Right lobe of liver (tissue), 6 donors: ENCODE data around the gene TBC1D10A. TPM values are rescaled to one million over a fixed set of nuclear protein-coding genes. Genes with fewer than 3 reads are reported as not detected.

Source experiments
- ATAC-seq, 4 donors: fragments of 200-7000 bp; cut with Tn5 transposase; one replicate each; pipeline ENCODE4 v1.9.1; 2020; ENCODE audit warnings: mild to moderate bottlenecking in 4 of 4, moderate library complexity in 4 of 4
- DNase-seq, 3 donors: peaks; one replicate each; pipeline ENCODE4 v3.0.0-alpha.2; 2020
- H3K27ac ChIP-seq, 3 donors: fragments of 200-600 bp; one replicate each; pipeline ENCODE4 v1.8.0; 2022
- H3K27me3 ChIP-seq, 2 donors: fragments of 200-600 bp; one replicate each; pipeline ENCODE4 v1.8.0; 2022
- H3K36me3 ChIP-seq, 4 donors: fragments of 200-600 bp; sonication (generic) in 1 of 4; one replicate each; pipeline versions ENCODE4 v1.5.1 to v1.8.0; 2017 to 2022; ENCODE audit warnings: control low read depth in 1 of 4
- H3K4me1 ChIP-seq, 4 donors: fragments of 200-600 bp; sonication (generic) in 1 of 4; one replicate each; pipeline versions ENCODE4 v1.5.1 to v1.8.0; 2017 to 2022; ENCODE audit warnings: control low read depth in 1 of 4
- H3K4me3 ChIP-seq, 3 donors: fragments of 200-600 bp; one replicate each; pipeline ENCODE4 v1.8.0; 2022
- H3K9me3 ChIP-seq, 4 donors: fragments of 200-600 bp; sonication (generic) in 1 of 4; one replicate each; pipeline versions ENCODE4 v1.5.1 to v1.8.0; 2017 to 2022; ENCODE audit warnings: control low read depth in 1 of 4
- POLR2A ChIP-seq: fragments of 450-650 bp; IDR thresholded peaks from one replicate; pipeline ENCODE4 v1.6.1; 2017; ENCODE audit warnings: antibody characterized with exemption, mild to moderate bottlenecking
- WGBS: methylation state at CpG from one replicate; pipeline ENCODE4 v1.1.6; 2018; ENCODE audit warnings: low coverage, low lambda C conversion rate; ENCODE audit not compliant: insufficient coverage; ENCODE audit errors: missing lambda C conversion rate; 5-methylcytosine and 5-hydroxymethylcytosine counted together
- intact Hi-C, 2 donors: fragments of 100-400 bp; cut with DNase I; formaldehyde crosslinking; loops; one replicate each; pipeline versions ENCODE4 v1.11.2 to v1.14.1; 2022
- total RNA-seq, 6 experiments: library from RNA; depleted of rRNA in 2 of 6; stranded (reverse); fragments of >200 nt in 2 of 6; fragmentation: NEBNext Ultra II Directional in 3 of 6; extraction: Animal tissue kit (Norgen Biotek cat#: 25700) in 3 of 6; gene quantifications; one replicate each; pipeline versions ENCODE4 v1.1.0 to v1.2.4, GENCODE V29; 2016 to 2023
- TF ChIP-seq, protein P1 (sequence below), 4 donors: fragments of 200-600 bp in 3 of 4; fragments of 450-650 bp in 1 of 4; IDR thresholded peaks; one replicate each; pipeline versions ENCODE4 v1.5.1 to v1.8.0; 2016 to 2022; ENCODE audit warnings: antibody characterized with exemption in 4 of 4, mild to moderate bottlenecking in 2 of 4
- donor health status: DM: no; HTN: yes; CAD: no.
- donor health status: DM: no; HTN: no; CAD: no.
- donor health status: DM: no; HTN: no; CAD: no.
- donor health status: DM: no; HTN: yes; CAD: no.
- donor health status: DM: no; HTN: yes; CAD: no.

TBC1D10A gene
- total RNA-seq, 6 experiments from 2014 or later: 6.6 to 12.6 (median 10.0) TPM

DNA sequence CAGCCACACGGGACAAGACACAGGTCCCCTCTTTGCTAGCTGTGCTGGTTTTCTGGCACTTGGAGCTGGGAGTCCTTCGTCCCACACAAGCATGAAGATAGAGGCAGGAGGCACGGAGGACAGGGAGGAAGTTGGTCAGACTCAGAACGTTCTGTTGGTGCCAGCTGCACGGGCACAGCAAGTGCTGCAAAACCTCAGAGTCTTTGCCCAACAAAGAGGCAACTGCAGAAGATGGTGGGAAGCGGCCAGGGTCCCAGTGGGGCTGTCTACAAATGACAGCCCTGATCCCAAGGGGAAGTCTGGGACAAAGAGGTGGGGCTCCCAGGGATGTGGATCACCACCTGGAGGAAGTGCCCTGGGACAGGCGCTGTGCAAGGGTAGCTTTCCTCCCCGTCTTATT is 50.7 kb downstream of the TBC1D10A start:
- Histone ChIP-seq H3K27ac (no peak overlapping the region), H3K4me1 (no peaks in the 10 kb centered on the region), H3K36me3 (no peaks in the 10 kb centered on the region), H3K27me3 (no peaks in the 10 kb centered on the region), H3K9me3 (no peaks in the 10 kb centered on the region), H3K4me3 (no peak overlapping the region)
- DNase-seq (no peak), ATAC-seq (no peak)
- intact Hi-C loops: no loop called here
- 50% methylated on average over 6 of the region's 8 CpGs for WGBS
- TF ChIP-seq POLR2A: no peak
- TF ChIP-seq, protein P1, sequence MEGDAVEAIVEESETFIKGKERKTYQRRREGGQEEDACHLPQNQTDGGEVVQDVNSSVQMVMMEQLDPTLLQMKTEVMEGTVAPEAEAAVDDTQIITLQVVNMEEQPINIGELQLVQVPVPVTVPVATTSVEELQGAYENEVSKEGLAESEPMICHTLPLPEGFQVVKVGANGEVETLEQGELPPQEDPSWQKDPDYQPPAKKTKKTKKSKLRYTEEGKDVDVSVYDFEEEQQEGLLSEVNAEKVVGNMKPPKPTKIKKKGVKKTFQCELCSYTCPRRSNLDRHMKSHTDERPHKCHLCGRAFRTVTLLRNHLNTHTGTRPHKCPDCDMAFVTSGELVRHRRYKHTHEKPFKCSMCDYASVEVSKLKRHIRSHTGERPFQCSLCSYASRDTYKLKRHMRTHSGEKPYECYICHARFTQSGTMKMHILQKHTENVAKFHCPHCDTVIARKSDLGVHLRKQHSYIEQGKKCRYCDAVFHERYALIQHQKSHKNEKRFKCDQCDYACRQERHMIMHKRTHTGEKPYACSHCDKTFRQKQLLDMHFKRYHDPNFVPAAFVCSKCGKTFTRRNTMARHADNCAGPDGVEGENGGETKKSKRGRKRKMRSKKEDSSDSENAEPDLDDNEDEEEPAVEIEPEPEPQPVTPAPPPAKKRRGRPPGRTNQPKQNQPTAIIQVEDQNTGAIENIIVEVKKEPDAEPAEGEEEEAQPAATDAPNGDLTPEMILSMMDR (IDR thresholded peaks at IDR 0.05): no peak

DNA sequence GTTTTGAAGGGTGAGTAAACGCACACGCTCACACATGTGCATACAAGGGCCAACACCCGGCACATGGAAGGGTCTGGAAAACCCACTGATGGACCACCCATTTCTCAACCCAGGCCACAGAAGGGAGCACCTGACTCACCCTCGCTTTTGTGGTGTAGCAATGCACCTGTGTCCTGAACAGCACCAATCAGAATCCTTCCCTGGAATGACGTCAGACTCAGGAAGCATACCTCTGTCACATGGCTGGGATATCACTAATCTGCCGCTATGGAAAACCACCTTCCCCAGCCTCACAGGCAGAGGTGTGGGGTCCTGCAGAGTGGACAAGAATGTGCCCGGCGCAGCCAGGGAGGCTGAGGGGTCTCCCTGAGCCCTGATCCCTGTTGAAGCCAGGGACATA is 51.1 kb downstream of the TBC1D10A start:
- ATAC-seq: no peak
- H3K4me1 ChIP-seq: no peaks in the 10 kb centered on the region
- TF ChIP-seq, protein P1 (IDR thresholded peaks at IDR 0.05): no peak
- TF ChIP-seq POLR2A: no peak
- H3K27me3 ChIP-seq: no peaks in the 10 kb centered on the region
- no peaks in the 10 kb centered on the region for H3K9me3 ChIP-seq
- H3K27ac ChIP-seq: no peak overlapping the region
- intact Hi-C loops: no loop called here
- no peak for DNase-seq
- H3K36me3 ChIP-seq: no peaks in the 10 kb centered on the region
- no peak overlapping the region for H3K4me3 ChIP-seq
- WGBS: 41% methylated on average over 5 of the region's 8 CpGs

DNA sequence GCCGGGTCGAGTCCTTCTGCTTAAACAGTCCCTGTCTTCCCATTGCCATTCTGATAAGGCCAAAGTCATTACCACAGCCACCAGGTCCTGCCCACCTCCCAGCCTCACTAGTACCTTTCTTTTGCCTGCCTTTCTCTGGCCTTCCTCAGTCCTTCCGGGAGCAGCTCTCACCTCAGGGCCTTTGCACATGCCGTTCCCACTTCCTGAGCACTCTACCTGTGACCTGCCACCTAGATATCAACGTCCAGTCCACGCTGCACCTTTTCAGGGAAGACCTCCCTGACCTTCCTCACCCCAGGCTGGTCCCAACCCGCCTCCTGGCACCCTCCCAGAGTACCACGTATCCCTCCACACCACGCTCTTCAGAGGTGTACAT is 52.3 kb downstream of the TBC1D10A start:
- H3K27me3 ChIP-seq: no peaks in the 10 kb centered on the region
- ATAC-seq: no peak
- TF ChIP-seq, protein P1 (IDR thresholded peaks at IDR 0.05): no peak
- TF ChIP-seq POLR2A: no peak
- DNase-seq: no peak
- H3K27ac ChIP-seq: no peak overlapping the region
- H3K9me3 ChIP-seq: no peaks in the 10 kb centered on the region
- H3K4me1 ChIP-seq: no peaks in the 10 kb centered on the region
- no peak overlapping the region for H3K4me3 ChIP-seq
- intact Hi-C loops: no loop called here
- no peaks in the 10 kb centered on the region for H3K36me3 ChIP-seq
- 92% methylated on average over 5 of the region's 9 CpGs for WGBS

DNA sequence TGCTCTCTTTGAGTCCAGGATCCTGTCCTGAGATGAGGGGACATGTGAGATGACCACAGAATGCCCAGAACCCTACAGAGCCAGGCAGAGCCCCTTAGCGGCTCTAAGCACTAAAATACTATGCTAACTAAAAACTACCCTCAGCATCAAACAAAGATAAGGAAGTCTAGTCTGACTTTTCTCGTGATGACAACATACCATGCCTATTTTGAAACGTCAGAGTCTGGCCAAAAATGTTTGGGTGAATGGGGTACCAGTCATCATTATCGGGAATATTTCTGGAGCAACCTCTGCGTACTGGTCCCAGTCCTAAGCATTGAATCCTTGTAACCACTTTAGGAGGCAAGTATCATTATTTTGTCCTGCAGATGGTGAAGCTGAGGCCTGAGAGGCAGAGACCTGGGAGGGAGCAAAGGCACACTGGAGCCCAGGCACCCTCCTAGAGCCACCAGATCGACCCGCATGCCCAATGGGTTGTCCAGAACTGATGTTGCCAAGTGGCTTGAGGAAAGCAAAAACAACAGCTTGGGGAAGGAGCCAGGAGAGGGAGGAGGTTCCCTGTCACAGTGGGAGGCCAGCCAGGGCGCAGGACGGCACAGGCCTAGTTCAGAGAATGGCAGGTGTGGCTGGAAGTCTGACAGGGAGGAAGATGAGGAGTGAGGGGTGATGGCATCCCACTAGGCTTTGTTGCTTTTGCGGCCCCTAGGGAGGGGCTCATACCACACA is 52.9 kb downstream of the TBC1D10A start:
- no peak for DNase-seq
- Histone ChIP-seq H3K27me3 (no peaks in the 10 kb centered on the region), H3K36me3 (no peaks in the 10 kb centered on the region), H3K9me3 (no peaks in the 10 kb centered on the region), H3K4me3 (no peak overlapping the region), H3K4me1 (no peaks in the 10 kb centered on the region), H3K27ac (no peak overlapping the region)
- no peak for TF ChIP-seq POLR2A
- TF ChIP-seq, protein P1 (IDR thresholded peaks at IDR 0.05): no peak
- intact Hi-C loops: no loop called here
- ATAC-seq: no peak
- WGBS: 53% methylated on average over 7 of the region's 10 CpGs
